GM18505 (cell line): ENCODE measurements around the gene HMGCR.

Experiments
- ATAC-seq: cut with Tn5 transposase; IDR thresholded peaks from one replicate; pipeline ENCODE4 v1.9.1; 2021; ENCODE audit not compliant: unreplicated experiment
- POLR2A ChIP-seq: IDR thresholded peaks from 4 replicates; pipeline ENCODE4 v1.6.1; 2011; ENCODE audit warnings: borderline replicate concordance; ENCODE audit not compliant: insufficient read depth, insufficient read length; ENCODE audit errors: extremely low read depth

Gene HMGCR

DNA sequence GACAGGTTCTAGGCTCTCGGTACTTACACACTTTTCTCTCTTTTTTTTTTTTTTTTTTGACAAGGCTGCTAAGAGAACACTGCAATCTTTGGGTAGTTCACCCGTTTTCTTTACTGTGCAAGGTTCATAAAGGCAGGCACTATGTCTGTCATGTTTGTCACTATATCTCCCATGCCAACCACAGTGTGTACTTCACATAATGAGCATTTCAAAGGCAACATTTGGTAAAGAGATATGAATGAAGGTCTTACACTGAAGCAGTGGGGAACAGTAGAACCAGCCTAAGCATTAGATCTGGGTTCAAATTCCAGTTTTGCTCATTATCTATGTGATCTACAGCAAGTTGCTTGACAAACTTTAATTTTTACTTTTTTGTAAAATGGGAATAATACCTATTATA lies 1.5 kb upstream of the HMGCR start:
- no peak for ATAC-seq
- TF ChIP-seq POLR2A = no peak

GRCh38 chr5:75335952-75336614 lies 937 bp upstream of the HMGCR start:
- peak; percentile 0 for ATAC-seq
- no peak for TF ChIP-seq POLR2A

DNA sequence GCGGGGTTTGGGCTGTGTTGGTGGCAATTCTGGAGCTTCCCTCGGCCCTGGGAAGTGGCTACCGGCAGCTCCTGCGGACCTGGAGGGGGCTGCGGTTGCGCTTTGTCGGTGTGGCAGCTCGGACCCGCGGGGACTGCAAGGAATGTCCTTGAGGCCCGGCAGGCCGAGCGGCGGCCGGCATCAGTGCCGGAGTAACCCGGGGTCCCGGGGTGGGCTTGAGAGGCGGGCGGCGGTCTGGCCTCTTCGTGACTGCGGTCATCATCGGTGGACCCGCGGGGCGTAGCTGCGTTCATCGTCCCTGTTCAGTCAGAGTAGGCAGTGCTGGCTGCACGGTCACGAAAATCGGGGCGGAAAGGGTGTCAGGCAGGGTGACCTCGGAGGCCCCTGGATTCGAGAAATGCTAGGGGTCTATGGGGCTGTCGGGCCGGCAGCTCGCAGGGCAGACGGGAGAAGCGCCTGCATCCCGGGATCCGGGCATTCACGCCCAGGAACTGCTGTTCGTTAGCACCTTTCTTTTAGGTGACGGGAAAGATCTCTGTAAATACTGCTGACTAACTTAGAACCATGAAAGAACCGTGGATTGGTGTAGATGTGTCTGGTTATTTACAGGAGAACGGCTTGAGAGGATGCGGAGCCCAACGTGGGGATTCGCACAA lies 474 bp downstream of the HMGCR start:
- no peak for TF ChIP-seq POLR2A

DNA sequence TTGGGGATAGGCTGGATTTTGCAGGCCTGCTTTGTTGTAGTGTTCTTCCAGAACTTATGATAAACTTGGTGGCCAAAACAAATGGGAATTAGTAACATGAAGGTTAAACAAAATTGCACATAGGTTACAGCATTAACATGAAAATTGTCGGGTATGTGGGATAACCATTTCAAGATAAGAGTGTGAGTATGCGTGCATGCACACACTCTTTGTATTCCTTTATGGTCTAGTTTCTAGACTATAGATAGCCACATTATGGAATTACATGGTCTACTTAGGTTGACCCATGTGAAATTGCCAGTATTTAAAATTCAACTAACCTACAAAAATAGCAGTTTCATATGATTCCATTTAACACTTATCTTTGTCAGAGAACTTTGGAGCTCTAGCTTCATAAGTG lies 1.4 kb downstream of the HMGCR start:
- no peak for ATAC-seq
- no peak for TF ChIP-seq POLR2A

More for the DNA sequence above, 474 bp downstream of the HMGCR start:
- peak; percentile 2 for ATAC-seq

GRCh38 chr5:75340714-75341478 lies 3.9 kb downstream of the HMGCR start:
- ATAC-seq = no peak
- TF ChIP-seq POLR2A = no peak

DNA sequence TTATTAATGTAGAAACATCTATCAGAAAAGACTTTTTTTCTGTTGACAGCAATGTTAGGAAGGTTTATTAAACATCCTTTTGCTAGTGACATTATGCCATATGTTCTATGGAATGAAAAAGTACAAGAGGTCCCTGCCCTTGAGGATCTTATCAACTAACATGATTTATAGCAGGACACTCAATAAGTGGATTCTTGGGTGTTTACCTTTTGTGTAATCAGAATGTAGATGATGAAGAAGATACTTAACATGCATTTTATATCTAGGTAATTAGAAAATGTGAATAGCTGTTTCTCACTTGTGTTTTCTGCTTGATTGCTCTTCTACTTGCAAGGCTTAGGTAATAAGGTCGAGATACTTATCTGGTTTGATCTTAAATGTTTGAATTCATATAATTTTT lies 4.9 kb downstream of the HMGCR start:
- ATAC-seq = no peak
- TF ChIP-seq POLR2A = no peak

GRCh38 chr5:75342836-75343235 lies 5.8 kb downstream of the HMGCR start:
- ATAC-seq = no peak
- TF ChIP-seq POLR2A = no peak

DNA sequence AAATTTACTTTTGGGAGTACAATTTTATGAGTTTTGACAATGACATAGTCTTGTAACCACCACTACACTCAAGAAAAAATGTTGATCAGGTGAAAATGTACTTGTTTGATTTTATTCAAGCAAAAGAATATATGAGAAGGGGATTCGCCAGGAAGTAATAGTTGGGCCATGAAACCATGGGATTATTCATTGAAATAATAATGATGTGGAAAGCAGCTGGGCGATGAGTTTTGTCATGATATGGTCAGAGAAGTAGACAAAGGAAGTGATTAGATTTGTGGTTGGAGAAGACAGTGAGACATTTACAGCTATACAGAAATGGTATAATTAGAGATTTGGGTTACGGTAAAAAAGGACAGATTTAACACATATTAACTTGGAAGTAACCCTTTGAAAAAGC lies 11.2 kb downstream of the HMGCR start:
- no peak for TF ChIP-seq POLR2A
- ATAC-seq = no peak

GRCh38 chr5:75349663-75350062 lies 12.6 kb downstream of the HMGCR start:
- no peak for TF ChIP-seq POLR2A
- no peak for ATAC-seq

DNA sequence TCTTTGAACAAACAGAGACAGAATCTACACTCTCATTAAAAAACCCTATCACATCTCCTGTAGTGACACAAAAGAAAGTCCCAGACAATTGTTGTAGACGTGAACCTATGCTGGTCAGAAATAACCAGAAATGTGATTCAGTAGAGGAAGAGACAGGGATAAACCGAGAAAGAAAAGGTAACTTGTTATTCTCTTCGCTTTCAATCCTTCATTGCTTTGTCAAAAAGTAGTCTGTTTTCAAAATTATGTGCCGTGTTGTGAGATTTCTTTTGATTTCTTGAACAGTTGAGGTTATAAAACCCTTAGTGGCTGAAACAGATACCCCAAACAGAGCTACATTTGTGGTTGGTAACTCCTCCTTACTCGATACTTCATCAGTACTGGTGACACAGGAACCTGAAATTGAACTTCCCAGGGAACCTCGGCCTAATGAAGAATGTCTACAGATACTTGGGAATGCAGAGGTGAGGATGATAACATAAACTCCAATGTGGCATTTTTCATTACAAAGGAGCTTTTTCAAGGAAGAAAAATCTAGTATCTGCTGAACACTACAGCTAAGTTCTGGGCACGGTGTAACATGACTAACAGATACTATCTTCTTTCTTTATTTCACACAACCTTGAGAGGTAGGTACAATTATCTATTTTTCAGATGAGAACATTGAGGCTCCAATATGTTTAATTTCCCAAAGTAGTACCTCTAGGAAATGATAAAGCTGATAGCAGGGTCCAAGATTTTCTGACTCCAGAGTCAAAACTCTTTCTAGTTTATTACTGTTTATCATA lies 14.3 kb downstream of the HMGCR start:
- no peak for TF ChIP-seq POLR2A
- no peak for ATAC-seq

GRCh38 chr5:75355236-75355635 lies 18.2 kb downstream of the HMGCR start:
- no peak for TF ChIP-seq POLR2A
- no peak for ATAC-seq

DNA sequence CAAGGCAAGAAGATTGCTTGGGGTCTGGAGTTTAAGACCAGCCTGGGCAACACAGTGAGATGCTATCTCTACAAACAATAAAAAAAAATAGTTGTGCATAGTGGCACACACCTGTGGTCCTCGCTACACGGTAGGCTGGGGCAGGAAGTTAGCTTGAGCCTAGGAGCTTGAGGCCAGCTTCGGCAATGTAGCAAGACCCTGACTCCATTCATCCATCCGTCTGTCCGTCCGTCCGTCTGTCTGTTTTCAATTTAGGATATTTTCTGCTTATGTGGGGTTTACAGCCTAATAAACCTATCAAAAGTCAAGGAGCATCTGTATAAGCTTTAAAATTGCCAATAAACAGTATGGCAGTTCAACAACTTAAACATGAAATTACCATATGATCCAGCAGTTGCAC lies 19.7 kb downstream of the HMGCR start:
- no peak for ATAC-seq
- TF ChIP-seq POLR2A = no peak

DNA sequence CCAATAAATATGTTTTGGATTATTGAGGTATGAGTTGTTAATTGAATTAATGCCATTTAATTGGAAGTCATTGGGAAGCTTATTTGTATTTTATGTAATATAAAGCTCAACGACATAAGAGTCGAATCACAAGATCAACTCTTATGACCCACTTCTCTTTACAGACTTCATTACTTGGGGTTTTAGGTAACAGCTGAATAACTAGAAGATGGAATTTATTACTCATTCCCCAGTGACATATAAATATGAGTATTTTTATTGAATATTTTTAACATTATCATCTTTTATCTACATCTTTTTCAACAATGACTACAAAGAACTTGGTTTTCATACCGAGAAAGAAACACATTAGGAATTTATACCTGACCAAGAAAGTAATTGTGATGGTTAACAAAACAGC lies 21.1 kb downstream of the HMGCR start:
- ATAC-seq = no peak
- TF ChIP-seq POLR2A = no peak
